ENCODE results near the gene KANK2.
"Not testable (repeated sequence)": the region's sequence is repeated elsewhere in the genome, so short reads cannot be mapped to it uniquely, and the experiment has no call there.

The KANK2 gene

DNA sequence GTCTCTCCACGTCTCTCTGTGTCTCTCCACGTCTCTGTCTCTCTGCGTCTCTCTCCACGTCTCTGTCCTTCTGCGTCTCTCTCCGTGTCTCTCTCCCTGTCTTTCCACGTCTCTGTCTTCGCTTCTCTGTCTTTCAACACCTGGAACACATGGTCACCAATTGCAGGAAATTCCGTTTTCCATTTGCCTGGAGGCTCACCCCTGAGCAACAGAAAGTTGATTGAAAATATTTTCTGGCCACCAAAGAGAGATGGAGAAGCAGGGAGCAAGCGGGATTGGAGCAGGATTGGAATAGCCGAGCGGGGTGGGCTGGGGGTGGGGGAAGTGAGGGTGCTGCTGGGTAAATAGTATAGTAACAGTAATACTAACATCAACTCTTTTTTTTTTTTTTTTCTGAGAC lies 1.7 kb downstream of the KANK2 start:
- DNase-seq: no peak

DNA sequence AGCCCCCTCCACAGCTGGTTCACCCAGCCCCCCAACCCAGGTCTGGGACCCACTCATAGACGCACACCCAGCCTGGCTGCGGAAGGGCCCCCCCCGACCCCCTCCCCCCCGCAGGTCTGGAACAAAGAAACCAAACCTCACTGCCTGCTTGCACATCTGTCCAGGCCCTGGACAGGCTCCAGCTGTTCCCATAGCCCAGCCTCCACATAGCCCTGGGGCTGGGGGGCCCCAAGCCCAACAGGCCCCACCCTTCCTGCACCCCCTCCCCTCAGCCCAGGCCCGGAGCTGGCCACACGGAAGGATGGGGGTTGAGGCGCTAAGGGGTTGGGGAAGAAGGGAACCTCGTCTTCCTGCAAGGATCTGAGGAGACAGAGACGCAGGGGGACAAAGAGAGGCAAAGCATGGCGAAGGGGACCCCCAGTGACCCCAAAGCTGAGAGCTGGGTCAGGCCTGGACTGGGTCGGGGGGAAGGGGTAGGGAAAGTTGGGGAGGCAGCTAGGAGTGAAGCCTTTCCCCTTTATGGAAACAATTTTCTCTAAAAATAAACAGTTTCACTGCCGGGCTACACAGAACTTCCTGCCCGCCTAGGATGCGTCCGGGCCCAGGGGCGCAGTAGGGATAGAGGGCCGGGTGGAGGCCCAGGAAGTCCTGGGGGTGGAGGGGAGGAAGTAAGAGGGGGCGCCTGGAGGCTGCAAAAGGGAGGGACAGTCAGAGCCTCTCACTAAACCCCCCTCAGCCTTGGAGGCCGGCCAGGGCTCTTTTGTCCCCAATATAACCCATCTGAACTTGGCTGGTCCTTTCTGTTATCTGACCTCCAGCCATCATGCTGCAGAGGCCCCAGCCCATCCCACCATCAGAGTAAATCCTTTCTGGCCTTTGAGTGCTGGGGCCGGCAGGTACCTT lies 2.4 kb downstream of the KANK2 start:
- no peak for DNase-seq

DNA sequence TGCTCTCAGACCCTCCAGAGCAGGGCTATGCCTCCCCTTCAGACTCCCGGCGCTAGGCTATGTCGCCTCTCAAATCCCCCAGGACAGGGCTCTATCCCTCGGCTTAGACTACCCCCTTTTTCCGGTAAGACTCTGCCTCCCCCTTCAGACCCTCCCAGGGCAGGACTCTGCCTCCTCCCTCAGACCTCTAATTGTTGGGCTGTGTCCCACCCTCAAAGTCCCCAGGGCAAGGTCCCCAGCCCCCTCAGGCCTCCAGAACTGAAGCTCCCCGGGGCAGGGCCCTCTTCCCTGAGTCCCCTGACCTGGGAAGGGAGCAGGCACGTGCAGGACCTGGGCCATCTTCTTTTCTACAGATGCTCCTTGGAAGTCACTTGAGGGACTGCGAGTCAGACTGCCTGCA lies 3.2 kb downstream of the KANK2 start:
- no peak for DNase-seq

DNA sequence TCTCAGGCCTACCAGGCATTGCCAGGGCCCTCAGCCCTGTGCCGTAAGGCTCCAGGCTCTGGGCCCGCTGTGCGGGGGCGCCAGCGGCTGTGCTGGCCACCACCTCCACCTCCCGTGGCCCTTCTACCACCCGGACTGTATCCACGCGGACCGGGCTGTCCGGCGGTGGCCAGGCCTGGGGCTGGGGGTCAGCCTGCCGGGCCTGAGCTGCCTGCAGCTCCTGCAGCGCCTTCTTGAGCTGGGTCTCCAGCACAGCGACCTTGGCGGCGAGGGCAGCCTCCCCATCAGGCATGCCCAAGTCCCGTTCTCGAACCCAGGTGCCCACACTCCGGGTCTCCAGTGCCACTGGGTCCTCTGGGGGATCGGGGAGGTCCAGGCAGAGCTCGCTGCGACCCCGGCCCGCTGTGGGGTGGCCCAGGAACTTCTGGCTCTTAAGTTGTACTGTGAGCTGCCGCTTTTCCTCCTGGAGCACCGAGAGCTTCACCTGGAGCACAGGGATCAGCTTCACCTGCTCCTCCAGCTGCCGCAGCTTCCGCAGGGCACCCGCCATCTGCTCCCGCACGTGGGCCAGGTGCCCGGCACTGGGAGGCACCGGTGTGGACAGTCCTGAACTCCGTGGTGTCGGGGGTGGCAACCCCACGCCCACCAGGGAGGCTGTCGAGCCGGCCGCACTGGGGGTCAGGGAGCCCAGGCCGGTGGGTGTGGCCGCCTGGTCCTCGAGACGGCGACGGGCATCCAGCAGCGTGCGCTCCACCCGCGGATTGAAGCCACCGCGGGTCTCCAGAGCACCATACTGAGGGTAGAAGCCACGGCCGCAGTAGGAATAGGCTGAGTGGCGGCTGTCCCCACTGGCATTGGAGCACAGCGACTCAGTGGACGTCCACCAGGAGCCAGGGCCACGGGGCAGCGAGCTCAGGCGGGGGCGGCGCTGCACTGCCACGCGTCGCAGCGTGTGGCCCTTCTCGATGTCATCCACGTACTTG lies 4.1 kb downstream of the KANK2 start:
- no peak for DNase-seq

DNA sequence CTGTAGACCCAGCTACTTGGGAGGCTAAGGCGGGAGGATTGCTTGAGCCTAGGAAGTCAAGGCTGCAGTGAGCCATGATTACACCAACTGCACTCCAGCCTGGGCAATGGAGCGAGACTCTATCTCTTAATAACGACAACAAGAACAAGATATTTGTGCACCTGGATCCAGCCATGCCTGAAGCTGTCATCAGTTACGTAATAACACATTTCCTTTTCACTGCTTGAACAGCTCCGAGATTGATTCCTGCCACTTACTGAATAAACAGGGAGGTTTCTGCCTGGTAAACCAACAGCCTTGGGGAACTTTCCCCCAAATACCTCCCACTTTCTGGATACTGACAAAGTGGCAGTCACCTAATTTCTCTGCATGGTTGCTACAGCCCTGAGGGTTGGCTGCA lies 5.4 kb downstream of the KANK2 start:
- DNase-seq: no peak

DNA sequence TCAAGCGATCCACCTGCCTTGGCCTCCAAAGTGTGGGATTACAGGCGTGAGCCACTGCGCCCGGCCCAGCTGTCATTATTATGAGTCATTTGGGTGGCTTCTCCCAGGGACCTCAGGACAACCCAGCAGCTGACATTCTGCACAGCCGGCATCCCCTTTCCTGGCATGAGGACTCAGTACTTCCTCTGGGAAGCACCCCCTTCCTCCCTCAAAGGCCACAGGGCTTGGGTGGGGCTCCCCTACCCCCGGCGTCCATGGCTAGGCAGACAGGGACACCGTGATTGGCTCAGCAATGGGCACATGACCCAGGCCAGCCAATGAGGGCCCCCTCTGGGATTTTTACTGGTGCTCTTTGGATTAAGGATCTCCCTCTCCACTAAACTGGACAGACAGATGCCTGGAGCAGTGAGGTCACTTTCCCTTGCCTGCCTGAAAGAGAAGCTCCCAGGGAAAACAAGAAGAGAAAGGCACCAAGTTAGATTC lies 6.0 kb downstream of the KANK2 start:
- peak; percentile 40 for DNase-seq

DNA sequence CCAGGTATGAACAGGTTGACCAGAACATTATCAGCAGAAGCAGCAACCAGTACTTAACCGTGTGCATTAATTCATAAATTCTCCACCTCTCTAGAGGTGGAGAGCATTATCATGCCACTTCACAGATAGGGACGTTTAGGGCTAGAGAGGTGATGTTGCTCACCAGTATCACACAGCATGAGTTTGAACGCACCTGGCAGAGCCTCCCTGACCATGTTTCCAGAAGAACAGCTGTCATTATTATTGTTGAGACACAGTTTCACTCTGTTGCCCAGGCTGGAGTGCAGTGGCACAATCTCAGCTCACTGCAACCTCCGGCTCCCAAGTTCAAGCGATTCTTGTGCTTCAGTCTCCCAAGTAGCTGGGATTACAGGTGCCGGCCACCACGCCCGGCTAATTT lies 6.8 kb downstream of the KANK2 start:
- no peak for DNase-seq

DNA sequence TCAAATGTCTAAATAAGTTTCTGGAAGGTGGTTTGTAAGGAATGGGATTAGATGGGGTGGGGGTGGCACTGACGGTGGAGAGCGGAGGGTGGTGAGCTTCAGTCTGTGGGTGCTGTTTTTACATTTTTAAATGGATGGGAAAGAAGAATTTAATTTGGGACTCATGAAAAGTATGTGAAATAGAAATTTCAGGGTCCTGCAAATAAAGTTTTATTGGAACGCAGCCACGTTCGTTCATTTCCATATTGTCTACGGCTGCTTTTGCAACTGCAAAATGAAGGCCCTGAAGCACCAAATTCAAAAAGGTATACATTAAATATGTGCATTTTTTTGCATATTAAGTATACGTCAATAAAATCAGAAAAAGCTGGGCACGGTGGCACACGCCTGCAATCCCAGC lies 9.9 kb downstream of the KANK2 start:
- no peak for DNase-seq

DNA sequence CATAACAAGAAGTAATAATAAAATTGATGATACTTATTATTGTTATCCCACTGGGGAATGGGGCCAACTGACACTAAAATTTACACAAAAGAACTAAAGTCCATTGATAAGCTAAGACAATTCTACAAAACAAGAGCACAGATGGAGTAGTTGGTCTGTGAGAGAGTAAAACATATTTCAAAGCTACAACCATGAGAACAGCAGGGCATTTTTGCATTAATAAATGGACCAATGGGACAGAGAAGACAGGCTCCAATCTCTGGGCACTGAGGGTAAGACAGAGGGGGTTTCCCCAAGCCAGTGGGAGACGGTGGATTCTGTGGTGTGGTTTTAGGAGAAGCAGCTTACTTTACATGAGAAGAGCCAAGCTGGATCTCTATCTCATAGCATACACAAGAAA lies 14.4 kb downstream of the KANK2 start:
- DNase-seq: no peak

DNA sequence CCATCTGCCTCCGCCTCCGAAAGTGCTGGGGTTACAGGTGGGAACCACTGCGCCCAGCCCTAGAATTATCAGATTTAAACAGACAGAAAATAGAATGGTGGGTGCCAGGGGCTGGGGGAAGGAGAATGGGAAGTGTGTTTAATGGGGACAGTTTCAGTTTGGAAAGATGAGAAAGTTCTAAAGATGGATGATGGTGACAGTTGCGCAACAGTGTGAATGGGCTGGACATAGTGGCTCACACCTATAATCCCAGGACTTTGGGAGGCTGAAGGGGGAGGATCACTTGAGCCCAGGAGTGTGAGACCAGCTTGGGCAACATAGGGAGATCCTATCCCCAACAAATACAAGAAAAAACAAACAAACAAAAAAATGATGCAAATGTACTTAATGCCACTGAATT lies 15.9 kb downstream of the KANK2 start:
- no peak for DNase-seq

DNA sequence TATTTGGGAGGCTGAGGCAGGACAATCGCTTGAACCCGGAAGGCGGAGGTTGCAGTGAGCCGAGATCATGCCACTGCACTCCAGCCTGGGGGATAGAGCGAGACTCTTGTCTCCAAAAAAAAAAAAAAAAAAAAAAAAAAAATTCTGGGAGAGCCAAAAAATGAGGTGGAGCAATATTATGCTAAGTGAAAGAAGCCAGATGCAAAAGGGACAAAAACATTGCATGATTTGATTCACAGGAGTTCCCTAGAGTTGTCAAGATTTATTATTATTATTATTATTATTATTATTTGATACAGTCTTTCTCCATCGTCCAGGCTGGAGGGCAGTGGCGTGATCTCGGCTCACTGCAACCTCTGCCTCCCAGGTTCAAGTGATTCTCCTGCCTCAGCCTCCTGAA lies 16.4 kb downstream of the KANK2 start:
- not testable (repeated sequence) for DNase-seq

DNA sequence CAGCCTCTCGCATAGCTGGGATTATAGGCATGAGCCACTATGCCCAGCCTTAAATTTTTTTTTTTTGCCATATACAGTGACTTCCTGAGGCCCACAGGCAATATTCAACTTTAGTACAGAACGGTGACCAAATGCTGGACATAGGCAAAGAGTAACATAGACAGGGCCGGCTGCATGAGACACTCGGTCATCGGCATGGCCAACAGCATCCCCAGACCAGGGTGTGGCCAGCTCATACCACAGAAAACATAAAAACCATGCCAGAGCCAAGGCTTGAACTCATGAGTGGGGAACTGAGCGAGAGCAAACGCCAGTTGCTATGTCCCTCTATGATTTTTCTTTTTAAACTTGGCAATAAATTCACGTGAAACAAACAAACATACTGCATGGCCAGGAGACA lies 17.0 kb downstream of the KANK2 start:
- no peak for DNase-seq

DNA sequence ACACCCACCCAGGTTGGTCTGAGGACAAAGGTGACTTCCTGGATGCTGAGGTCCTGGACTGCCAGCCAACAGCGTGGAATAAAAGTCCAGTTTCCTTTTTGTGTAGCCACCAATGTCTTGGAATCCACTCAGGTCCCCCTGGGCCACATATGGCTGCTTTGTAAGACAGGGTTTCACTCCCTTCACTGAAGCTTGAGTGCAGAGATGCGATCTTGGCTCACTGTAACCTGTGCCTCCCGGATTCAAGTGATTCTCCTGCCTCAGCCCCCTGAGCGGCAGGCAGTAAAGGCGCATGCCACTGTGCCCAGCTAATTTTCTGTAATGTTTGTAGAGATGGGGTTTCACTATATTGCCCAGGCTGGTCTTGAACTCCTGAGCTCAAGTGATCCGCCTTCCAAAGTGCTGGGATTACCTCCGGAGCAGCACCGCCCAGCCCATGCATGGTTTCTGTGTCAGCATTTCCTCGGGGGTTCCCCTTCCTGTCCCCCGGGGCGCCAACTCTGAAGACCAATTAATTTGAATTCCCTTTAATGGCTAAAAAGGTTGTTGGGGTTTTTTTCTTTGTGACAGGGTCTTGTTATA lies 17.5 kb downstream of the KANK2 start:
- DNase-seq: no peak

DNA sequence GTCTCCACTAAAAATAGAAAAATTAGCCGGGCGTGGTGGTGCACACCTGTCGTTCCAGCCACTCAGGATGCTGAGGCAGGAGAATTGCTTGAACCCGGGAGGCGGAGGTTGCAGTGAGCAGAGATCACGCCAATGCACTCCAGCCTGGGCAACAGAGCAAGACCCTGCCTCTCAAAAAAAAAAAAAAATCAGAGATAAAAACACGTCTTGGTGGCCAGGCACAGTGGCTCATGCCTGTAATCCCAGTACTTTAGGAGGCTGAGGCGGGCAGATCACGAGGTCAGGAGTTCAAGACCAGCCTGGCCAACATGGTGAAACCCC lies 18.2 kb downstream of the KANK2 start:
- DNase-seq: not testable (repeated sequence)

DNA sequence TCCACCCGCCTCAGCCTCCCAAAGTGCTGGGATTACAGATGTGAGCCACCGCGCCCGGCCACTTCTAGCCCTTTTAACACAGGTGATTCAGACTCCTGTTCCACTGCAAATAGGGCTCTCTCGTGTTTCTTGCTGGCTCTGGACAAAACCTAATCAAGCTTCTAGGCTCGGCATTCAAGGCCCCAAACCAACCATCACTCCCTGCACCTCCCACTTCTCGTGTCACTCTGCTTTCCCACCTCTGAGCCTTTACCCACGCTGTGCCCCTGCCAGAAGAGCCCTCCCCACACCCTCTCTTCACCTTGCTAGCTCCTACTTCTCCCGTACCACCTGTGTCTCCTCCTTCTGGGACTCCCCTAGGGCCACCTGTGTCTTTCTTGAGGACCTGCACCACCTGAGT lies 19.8 kb downstream of the KANK2 start:
- no peak for DNase-seq

DNA sequence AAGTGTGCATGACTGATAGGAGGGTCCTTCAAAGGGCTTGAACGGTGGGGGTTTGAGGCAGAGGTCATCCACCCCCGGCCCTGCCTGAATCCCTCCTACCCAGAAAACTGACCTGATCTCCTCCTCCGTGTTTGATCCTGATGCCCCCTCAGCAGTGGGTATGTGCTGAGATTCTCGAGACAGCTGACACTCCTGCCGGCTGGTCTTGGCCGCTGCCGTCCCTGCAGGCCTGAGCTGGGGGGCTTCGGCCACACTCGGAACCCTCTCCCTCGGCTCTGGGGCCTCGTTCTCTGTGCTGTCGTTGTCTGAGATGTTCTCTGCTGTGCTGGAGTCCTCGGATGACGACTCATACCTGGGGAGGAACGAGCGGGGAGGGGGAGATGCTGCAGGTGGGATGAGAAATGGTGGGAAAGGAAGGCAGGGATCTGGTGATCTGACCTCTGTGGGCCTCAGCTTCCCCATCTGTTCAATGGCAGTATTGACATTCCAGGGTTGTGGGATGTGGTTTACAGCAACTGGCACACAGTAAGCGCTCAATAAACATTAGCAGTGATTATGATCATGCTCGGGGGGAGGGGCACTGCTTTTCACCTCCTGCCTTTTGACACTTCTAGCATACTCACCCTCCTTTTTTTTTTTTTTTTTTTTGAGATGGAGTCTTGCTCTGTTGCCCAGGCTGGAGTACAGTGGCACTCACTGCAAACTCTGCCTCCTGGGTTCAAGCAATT lies 20.7 kb downstream of the KANK2 start:
- no peak for DNase-seq

DNA sequence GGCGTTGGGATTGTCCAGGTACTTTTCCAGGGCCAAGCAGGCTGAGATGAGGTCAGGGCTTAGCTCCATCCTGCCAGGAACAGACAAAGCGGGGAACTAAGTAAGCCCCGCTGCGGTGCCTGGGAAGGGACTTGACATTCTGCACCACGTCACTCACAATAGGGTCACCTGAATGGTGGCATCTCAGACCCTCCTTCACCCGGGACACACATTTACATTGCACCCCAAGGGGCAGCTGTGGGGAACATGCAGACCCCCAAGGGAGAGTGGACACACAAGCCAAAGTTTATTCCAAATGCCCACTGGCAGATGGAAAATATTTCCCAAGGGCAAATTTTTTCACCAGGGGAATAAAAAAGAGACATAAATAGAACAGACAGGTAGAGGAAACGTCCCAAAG lies 21.4 kb downstream of the KANK2 start:
- no peak for DNase-seq

DNA sequence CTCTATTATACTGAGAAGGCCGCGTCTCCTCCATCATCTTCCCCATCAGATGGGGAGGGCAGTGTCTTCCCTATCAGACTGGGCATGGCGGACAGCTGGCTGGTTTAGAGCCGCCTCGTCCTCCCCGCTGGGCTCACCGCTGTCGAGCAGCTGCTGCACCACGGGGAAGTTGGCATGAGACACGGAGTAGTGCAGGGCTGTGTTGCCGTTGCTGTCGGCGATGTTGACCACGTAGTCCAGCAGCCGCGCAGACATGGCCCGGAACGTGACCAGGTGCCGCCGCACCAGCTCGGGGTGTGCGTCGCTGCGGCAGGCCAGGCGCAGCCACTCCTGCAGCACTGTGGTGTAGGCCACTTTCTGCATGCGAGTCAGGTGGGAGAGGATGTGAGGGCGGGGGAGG lies 23.0 kb downstream of the KANK2 start:
- DNase-seq: peak; percentile 77

DNA sequence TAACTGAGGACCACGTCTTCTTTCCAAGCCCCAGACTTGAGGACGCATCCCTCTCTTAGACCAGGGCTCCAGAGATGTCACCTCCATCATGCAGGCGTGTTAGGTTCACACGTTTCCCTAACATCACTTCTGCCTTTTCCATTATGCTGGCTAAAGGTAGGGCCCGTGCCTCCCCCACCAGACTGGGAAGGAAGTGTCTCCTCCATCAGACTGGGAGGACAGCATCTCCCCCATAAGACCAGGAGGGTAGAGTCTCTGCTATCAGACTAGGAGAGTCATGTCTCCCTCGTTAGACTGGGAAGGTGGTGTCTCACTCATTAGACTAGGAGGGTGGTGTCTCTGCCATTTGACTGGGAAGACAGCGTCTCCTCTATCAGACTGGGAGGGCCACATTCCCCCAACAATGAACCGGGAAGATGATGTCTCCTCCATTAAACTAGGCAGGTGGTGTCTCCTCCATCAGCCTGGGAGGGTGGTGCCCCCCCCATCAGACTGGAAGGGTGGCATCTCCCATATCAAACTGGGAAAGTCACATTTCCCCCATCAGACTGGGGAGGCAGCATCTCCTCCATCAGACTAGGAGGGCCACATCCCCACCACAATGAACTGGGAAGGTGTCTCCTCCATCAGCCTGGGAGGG lies 23.7 kb downstream of the KANK2 start:
- no peak for DNase-seq

DNA sequence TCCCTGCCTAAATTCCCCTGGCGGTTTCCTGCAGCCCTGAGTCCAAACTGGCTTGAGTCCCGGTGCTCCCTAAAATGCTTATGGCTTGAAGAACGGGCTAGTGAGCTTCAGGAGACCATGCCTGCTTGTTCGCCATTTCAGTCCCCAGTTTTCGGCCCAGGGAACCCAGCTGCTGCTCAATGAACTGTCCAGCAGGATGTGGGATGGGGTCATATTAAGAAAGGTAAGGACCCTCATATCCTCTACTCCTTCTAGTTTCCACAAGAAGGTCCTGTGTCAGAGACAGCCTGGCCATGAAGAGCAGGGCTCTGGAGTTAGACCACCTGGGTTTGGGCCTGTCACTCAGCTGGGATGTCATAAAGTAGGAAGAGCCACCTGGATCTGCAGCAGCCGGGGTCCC lies 24.8 kb downstream of the KANK2 start:
- DNase-seq: no peak

DNA sequence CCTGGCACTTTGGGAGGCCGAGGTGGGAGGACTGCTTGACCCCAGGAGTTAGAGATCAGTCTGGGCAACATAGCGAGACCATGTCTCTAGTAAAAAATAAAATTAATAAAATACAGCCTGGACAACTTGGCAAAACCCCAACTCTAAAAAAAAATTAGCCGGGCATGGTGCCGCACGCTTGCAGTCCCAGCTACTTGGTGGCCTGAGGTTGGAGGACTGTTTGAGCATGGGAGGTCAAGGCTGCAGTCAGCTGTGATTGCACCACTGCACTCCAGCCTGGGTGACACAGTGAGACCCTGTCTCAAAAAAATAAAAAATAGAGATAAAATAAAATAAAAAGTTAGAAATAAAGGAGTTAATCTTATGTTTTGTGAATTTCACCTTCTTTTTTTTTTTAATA lies 26.2 kb downstream of the KANK2 start:
- no peak for DNase-seq

Measured in DMS 273 treated with DMSO at 0.1 percent for 48 hours (cell line).